Activated CD4-positive, alpha-beta T cell treated with anti-CD3 and anti-CD28 coated beads for 48 hours (primary cell): ENCODE results near the gene HBS1L.

Experiments used
- DNase-seq: peaks from one replicate; pipeline ENCODE4 v3.0.0-alpha.2; 2020

The HBS1L gene

DNA sequence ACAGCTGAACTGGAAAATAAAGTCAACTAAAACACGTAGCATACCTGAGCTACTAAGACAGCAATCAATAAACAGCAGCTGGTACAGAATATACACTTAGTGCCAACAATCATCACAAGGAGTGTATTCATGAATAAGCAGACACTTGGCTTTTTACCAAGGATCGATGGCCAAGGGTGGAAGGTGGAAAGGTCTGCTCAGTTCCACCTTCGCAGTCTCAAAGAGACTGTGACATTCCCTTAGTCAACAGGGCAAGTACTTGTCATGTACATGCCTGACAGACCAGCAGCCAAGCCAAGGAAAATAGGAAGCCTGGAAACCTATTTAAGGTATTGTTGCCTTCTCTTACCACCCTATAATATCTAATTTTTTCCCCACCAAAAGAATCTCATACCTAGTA is 21.4 kb downstream of the HBS1L start:
- no peak for DNase-seq

GRCh38 chr6:135030532-135031178 is 24.0 kb downstream of the HBS1L start:
- DNase-seq, result peak; percentile 33

- DNase-seq, result no peak
Measured at GRCh38 chr6:135030056-135030473, 24.6 kb downstream of the HBS1L start.

DNA sequence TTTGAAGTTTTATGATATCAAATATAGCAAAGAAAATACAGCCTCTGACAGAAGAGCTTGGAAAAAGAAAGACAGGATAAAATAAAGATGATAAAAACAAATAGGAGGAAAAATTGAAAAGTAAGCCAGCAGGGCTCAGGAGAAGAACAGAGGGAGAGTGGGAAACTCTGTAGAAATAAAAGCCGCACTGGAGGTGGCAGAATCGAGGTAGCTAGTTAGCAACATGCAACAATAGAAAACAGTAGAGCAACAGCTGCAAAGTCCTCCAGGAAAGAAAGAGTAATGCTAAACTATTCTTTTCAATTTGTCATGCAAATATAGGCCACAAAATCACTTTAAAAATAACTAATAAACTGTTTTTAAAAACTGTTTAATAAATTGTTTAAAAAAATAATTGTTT is 28.8 kb downstream of the HBS1L start:
- DNase-seq, result no peak

DNA sequence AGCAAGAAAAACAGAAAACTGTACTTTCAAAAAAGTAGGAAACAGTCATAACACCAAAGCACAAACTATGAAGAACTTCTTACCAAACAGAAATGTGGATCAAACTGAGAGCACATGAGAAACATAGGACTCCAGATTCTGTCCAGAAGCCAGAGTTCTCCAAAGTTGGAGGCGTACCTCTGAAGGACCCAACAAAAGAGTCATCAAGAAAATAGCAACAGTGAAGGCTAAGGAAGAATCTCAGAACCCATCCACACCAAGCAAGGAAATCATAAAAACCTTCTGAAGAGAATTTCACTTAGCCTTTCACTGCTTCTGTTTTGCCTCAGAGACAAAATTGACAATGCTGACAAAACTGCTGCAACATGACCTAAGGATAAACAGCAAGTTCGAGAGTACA is 29.4 kb downstream of the HBS1L start:
- DNase-seq, result no peak

DNA sequence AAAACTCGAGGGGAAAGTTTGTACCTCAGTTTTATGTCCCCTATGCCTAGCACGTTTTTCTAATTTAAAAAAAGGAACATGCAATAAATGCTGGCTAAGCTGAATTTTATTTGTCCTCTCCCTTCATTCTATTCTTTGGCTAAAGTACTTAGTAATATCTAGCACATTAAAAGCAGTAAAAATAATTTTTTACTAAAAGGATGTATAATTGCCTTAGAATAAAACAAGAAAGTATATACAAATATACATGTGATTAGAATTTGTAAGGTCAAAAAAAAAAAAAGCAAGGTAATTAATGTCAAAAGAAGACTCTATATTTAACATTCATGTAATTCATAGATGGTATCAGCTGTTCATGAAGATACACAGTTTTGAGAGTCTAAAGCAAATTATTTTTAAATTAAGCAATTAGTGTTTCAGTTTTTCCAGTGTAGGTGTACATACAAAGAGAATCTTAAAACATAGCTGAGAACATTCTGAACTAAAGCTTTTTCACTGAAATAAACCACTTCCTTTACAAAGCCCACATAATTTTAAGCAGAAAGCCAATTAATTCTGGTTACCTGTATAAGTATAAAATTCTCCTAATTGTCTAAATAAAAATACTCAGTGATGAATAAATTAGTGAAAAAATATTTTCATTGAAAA is 32.4 kb downstream of the HBS1L start:
- no peak for DNase-seq

DNA sequence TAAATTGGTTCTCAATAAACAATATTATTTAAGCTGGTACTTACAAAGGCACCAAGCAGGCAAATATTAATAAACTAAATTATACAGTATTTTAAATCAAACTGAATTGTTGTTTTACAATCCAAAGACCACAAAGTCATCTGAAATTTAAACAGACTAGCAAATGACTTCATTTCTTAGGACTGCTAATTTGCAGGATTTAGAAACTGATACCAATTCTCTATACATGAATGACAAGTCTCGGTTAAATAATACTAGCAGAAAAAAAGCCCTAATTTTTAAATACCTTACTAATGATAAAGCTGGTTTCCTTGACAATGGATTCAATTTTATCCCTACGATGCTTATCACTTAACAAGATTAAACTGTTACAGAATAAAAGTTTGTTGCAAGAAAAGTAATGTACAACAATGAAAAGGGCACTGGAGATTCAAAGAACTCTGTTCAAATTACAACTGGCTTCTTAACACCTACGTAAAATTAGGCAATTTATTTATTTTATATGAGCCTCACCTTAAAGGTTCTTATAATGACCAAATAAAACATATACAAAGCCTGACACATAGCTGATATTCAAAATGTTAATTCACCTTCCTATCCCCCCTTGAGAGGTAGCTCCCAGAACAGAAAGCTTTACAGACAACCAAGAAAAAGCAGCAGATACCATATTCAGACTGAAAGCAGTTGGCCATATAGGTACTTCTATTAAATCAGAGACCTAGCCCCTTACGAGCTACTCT is 33.1 kb downstream of the HBS1L start:
- no peak for DNase-seq

DNA sequence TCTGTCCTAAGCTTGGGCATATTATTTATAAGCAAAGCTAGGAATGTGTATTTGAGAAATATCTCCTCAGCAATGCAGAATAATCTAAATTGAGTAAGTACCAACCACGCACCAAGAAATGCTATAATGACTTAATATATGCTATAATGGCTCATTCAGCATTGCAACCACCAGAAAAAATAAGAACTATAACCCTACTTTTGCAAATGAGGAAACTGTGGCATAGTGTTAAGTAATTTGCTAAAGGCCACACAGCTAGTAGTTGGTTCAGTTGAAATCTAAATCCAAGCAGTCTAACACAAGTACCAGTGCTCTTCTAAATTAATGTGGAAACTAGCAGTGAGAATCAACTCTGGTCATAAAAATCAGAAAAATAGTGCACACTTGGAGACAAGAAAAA is 35.7 kb downstream of the HBS1L start:
- DNase-seq, result no peak

DNA sequence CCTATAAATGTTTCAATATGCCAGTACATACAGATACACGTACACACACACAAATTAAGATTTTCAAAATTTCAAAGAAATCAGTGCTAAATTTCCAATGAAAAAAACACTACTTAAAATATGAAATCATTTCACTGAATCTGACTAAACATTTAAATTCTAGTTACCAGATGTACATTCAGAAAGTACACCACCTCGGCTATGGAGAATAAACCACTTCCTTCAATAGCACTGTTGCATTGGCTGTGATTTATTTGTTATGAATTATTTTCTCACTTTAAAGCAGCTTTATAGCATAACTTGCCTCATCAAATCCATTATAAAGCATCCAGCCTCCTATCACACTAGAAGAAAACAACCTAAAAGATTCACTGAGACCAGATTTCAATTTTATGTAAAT is 36.6 kb downstream of the HBS1L start:
- no peak for DNase-seq

- peak; percentile 27 for DNase-seq
Measured at GRCh38 chr6:135014353-135014832, 40.2 kb downstream of the HBS1L start.

DNA sequence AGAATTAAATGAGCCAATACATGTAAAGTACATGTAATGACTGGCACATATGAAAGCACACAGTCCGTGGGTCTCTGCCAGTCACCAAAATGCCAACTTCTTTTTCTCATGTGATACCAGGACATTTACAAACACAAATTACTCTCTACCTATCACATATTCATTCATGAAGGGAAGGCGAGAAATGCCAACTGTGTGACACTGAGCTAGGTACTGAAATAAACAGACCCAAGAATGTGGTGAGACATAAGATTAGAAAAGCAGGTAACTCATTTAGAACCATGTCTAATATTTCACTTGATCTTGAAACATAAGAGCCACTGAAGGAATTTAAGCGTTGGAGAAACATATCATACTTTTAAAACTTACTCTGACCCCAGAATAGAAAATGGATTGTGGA is 41.4 kb downstream of the HBS1L start:
- no peak for DNase-seq

DNA sequence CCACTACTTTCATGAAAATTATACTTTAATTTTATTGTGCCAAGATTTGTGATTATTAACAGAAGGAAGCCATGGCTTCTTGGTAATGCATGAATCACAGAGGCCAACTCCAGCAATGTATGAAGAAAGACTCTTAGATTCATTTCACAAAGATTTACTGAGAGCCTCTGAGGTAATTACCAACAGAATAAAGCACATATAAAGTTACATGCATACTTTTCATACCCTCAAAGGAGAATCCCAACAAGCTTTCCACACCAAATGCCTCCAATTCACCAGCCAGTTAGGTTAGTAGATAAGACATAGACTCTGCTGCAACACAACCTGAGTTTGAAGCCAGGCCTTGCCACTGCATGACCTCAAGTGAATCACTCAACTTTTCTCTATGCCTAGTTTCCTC is 41.9 kb downstream of the HBS1L start:
- DNase-seq, result no peak

DNA sequence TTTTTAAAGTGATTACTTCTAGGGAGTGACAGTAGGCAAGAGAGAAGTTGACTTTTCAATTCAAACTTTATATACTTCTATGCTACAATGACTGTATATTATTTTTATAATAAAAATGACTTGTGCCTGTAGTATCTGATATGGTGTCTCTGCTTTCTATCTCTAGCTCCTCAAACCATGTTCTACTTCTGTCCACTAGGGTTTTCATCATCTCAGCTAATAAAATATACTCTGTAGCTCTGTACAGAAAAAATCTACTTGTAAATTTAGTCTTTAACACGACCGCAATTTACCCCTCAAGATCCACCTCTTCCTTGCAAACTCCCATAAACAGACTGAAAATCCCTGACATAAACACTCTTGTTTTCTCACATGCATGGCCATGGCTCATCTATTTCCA is 42.3 kb downstream of the HBS1L start:
- no peak for DNase-seq

- no peak for DNase-seq
Measured at GRCh38 chr6:135008941-135009290, 45.7 kb downstream of the HBS1L start.

DNA sequence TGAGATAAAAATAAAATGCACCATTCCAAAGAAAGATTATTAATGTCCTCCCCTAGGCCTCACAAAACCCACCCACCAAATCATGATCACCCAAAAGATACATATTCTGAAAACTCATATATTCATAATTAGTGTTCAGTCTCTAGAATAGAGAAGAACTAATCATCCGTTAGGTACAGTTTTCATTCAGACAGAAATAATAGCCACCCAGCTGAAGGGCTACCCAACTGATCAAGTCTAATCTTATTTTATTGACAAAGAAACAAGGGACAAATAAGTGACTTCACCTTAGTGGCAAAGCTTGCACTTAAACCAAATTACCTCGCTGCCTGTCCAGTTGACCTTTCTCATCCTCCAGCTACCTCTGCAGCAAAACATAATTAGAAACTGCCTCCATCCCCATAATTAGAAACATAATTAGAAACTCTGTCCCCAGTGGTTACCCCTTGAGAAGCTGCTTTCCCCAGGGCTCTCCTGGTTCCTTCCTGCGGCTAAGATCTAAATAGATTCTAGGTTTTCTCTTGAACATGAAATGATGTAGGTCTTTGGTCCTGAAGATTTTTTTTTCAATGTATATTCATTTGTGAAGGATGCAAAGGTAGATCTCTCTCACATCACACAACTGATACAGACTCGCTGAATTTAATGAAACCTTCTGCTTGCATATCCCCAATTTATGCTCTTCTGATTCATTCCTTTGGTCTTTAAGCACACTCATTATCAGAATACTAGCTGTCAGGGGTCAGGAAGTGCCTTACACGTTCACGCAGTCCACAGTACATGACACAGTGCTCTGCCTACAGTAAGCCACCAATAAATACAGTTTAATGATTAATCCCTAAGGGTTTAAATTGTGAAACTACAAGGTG is 46.3 kb downstream of the HBS1L start:
- peak; percentile 25 for DNase-seq

DNA sequence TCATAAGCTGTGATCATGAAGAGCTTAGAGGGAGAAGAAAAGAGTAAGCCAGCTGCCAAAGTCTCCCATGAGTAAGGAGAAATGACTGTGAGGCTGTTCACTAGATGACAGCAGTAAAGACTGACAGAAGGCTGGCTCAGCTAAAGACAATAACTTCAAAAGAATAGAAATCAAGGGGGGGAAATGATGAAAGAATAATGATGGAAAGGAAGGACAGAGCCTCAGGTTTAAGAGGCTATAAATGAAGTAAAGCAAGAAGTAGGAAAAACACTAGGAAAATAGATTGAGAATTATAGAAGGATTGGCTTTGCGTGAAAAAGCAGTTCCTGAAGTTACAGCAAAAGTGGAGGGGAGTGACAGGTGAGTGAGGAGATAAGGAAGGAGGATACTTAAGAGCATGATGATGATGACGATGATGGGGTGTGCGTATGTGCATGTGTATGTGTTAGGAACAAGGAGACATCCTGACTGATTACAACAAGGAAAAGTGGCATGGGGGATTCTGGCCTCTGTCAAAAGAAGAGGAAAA is 48.2 kb downstream of the HBS1L start:
- no peak for DNase-seq

DNA sequence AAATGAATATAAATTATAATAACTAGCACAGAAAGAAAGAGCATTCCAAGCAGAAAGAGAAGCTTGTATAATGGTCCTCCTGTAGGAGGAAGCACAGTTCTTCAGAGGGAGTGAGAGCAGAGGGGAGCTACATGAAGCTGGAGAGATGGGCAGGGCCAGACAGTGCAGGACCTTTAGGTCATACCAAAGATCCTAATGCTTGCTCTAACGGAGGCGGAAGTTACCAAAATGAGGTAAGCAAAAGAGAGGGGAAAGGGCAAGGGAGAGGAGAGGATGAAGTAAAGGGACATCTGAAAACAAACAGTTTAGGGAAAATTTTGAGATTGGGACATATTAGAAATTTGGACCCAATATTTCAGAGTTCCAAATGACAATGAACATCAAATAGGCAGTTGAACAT is 50.2 kb downstream of the HBS1L start:
- DNase-seq, result no peak

DNA sequence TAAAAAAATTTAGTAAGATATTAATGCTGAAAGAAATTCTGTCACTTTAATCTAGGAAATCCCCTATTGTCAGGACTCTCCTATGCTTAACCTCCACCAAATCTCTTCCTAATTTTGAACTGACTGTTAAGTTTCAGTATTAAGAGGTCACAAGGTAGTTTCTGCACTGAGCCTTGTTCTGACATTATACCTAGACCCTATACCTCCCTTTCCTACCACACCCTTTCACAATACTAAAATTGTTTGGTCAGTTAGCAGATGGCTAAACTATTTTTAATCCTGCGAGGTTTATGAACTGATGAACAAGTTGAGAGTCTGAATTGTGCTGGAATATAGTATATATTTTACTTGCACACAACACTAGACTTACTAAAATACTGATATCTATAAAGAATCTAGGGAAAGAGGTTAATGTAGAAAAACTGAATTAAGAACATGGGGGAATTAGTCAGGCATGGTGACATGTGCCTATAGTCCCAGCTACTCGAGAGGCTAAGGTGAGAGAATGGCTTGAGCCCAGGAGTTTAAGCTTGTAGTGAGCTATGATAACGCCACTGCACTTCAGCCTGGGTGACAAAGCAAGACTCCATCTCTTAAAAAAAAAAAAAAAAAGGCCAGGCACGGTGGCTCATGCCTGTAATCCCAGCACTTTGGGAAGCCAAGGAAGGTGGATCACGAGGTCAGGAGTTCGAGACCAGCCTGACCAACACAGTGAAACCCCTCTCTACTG is 51.5 kb downstream of the HBS1L start:
- DNase-seq, result no peak

- no peak for DNase-seq
Measured at GRCh38 chr6:135002229-135002844, 52.3 kb downstream of the HBS1L start.

DNA sequence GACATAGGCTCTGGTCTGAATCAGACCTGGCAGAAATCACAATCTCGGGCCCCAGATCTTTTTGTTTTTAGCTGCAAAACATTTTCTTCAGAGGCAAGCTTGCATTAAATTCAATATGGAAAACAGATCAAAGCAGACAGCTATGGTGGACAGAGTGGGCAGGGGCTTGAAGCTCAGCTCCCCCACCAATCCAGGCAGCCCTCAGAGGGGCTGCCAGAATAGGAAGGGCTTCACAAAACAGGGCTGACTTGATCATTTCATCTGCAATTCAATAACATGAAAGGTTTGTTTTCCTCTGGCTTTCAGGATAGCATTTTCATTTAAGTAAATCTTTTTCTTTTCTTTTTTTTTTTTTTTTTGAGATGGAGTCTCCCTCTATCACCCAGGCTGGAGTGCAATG is 55.5 kb downstream of the HBS1L start:
- no peak for DNase-seq

- DNase-seq, result no peak
Measured at GRCh38 chr6:134997133-134997995, 57.3 kb downstream of the HBS1L start.
